ENCODE data around the gene HIGD1A.

HIGD1A gene

GRCh38 chr3:42735615-42736014, 68.7 kb downstream of the HIGD1A start:
- DNase-seq (ENCODE audit: low read depth in 2 of 2): no peak

GRCh38 chr3:42735019-42735418, 69.3 kb downstream of the HIGD1A start:
- no peak for DNase-seq (ENCODE audit: low read depth in 2 of 2)

DNA sequence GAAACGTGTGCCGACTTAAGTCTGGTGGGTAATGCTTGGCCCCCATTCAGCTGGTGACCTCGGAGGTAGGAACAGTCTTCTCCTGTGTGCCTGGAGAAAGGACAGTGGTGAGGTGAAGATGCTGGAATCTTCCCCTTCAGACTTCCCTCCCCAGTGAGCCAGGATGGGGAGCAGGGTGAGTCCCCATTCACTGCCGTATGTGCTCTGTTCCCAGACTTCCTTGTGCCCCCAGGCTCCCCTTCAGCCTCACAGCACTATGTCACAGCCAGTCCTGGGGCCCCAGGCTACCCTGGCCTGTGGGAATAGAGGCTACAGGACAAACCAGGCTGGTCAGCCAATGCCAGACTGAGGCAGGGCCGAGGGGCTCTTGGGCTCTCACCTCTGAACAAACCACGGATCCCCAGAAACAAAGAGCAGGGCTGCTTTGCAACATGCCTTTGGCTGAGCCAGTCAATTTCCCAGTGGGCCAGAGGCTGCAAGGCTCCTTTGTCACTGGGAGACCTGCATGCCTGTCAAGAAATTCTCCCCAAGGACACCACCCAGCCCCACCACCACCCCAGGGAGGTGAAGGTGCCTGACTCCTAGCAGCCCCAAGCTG, 69.9 kb downstream of the HIGD1A start:
- DNase-seq (ENCODE audit: low read depth in 2 of 2): no peak

GRCh38 chr3:42733501-42734262, 70.6 kb downstream of the HIGD1A start:
- DNase-seq (ENCODE audit: low read depth in 2 of 2): no peak

Data from stimulated activated CD4-positive, alpha-beta T cell treated with anti-CD3 and anti-CD28 coated beads, Interleukin-1b, Interleukin-23, amount 100 ng/mL, for 1 hour (primary cell).